Neural progenitor cell (in vitro differentiated cells): ENCODE results near the gene TAPT1.

Source experiments
- EZH2phosphoT487 ChIP-seq: fragments of 200-600 bp; sonication (generic); IDR thresholded peaks from 2 replicates; pipeline ENCODE4 v1.6.1; 2017; ENCODE audit warnings: antibody characterized with exemption
- TF ChIP-seq, protein P1 (sequence below): fragments of 200-600 bp; sonication (generic); IDR thresholded peaks from 2 replicates; pipeline ENCODE4 v1.5.1; 2017; ENCODE audit warnings: antibody characterized with exemption, mild to moderate bottlenecking

- TF ChIP-seq, protein P1, sequence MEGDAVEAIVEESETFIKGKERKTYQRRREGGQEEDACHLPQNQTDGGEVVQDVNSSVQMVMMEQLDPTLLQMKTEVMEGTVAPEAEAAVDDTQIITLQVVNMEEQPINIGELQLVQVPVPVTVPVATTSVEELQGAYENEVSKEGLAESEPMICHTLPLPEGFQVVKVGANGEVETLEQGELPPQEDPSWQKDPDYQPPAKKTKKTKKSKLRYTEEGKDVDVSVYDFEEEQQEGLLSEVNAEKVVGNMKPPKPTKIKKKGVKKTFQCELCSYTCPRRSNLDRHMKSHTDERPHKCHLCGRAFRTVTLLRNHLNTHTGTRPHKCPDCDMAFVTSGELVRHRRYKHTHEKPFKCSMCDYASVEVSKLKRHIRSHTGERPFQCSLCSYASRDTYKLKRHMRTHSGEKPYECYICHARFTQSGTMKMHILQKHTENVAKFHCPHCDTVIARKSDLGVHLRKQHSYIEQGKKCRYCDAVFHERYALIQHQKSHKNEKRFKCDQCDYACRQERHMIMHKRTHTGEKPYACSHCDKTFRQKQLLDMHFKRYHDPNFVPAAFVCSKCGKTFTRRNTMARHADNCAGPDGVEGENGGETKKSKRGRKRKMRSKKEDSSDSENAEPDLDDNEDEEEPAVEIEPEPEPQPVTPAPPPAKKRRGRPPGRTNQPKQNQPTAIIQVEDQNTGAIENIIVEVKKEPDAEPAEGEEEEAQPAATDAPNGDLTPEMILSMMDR = no peak
- no peak for TF ChIP-seq EZH2phosphoT487
Observed at GRCh38 chr4:16159286-16159685, 67.0 kb downstream of the TAPT1 start.
